ENCODE results near the gene SLC34A1. TPM values are rescaled to one million over a fixed set of nuclear protein-coding genes. Genes with fewer than 3 reads are reported as not detected.

The SLC34A1 gene
- total RNA-seq, 6 experiments from 2014 or later: 0.12 to 5.3 (median 1.6) TPM; not detected in 1

DNA sequence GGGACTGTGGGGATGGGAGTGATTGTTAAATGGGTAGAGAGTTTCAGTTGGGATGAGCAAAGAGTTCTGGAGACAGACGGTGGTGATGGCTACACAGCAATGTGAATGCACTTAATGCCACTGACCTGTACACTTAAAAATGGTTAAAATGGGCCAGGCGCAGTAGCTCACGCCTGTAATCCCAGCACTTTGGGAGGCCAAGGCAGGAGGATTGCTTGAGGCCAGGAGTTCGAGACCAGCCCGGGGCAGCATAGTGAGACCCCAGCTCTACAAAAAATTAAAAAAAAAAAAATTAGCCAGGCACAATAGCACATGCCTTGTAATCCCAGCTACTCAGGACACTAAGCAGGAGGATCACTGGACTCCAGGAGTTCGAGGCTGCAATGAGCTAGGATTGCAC is 40.5 kb upstream of the SLC34A1 start:
- intact Hi-C loops (cut with DNase I): no loop called here
- H3K27ac ChIP-seq: no peak overlapping the region

DNA sequence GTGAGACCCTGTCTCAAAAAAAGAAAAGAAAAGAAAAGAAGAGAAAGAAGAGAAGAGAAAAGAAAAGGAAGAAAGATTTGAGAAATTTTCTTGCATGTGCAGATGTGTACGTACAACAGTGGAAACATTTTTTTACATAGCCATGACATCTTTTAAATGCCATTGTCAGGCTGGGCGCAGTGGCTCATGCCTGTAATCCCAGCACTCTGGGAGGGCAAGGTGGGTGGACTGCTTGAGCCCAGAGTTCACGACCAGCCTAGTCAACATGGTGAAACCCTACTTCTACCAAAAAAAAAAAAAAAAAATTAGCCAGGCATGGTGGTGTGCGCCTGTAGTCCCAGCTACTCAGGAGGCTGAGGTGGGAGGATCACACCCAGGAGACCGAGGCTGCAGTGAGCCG is 39.3 kb upstream of the SLC34A1 start:
- Histone ChIP-seq H3K27me3 (no peaks in the 10 kb centered on the region), H3K4me1 (peaks cover 0 to 49% (median 20%) of the 10 kb centered on the region in 4 donors), H3K36me3 (peaks cover 2 to 23% (median 3%) of the 10 kb centered on the region in 4 donors), H3K27ac (no peak overlapping the region), H3K4me3 (no peak overlapping the region), H3K9me3 (no peaks in the 10 kb centered on the region)
- TF ChIP-seq POLR2A (IDR thresholded peaks at IDR 0.05): no peak
- TF ChIP-seq, protein P1, sequence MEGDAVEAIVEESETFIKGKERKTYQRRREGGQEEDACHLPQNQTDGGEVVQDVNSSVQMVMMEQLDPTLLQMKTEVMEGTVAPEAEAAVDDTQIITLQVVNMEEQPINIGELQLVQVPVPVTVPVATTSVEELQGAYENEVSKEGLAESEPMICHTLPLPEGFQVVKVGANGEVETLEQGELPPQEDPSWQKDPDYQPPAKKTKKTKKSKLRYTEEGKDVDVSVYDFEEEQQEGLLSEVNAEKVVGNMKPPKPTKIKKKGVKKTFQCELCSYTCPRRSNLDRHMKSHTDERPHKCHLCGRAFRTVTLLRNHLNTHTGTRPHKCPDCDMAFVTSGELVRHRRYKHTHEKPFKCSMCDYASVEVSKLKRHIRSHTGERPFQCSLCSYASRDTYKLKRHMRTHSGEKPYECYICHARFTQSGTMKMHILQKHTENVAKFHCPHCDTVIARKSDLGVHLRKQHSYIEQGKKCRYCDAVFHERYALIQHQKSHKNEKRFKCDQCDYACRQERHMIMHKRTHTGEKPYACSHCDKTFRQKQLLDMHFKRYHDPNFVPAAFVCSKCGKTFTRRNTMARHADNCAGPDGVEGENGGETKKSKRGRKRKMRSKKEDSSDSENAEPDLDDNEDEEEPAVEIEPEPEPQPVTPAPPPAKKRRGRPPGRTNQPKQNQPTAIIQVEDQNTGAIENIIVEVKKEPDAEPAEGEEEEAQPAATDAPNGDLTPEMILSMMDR (IDR thresholded peaks at IDR 0.05): no peak
- intact Hi-C loops (cut with DNase I): no loop called here
- 100% methylated on average over 6 of the region's 6 CpGs for WGBS (ENCODE audit: insufficient coverage, low coverage, low lambda C conversion rate, missing lambda C conversion rate)
- no peak for ATAC-seq
- no peak for DNase-seq

More for the DNA sequence above, 40.5 kb upstream of the SLC34A1 start:
- Histone ChIP-seq H3K4me1 (peaks cover 0 to 41% (median 14%) of the 10 kb centered on the region in 4 donors), H3K9me3 (no peaks in the 10 kb centered on the region), H3K36me3 (peaks cover 3 to 21% (median 9%) of the 10 kb centered on the region in 4 donors), H3K27me3 (no peaks in the 10 kb centered on the region), H3K4me3 (no peak overlapping the region)
- ATAC-seq (no peak), DNase-seq (no peak)
- 85% methylated on average over 3 of the region's 6 CpGs for WGBS (ENCODE audit: insufficient coverage, low coverage, low lambda C conversion rate, missing lambda C conversion rate)
- TF ChIP-seq, protein P1 (IDR thresholded peaks at IDR 0.05): no peak
- TF ChIP-seq POLR2A (IDR thresholded peaks at IDR 0.05): no peak

GRCh38 chr5:177346820-177347219 is 37.4 kb upstream of the SLC34A1 start:
- intact Hi-C loops (cut with DNase I): no loop called here
- TF ChIP-seq, protein P1 (IDR thresholded peaks at IDR 0.05): no peak
- TF ChIP-seq POLR2A (IDR thresholded peaks at IDR 0.05): no peak
- DNase-seq (no peak), ATAC-seq (no peak)
- WGBS (ENCODE audit: insufficient coverage, low coverage, low lambda C conversion rate, missing lambda C conversion rate): 14% methylated on average over 4 of the region's 4 CpGs
- H3K36me3 ChIP-seq: peaks cover under 1 to 16% (median 2%) of the 10 kb centered on the region in 4 donors
- H3K27me3 ChIP-seq: no peaks in the 10 kb centered on the region
- no peaks in the 10 kb centered on the region for H3K9me3 ChIP-seq
- no peak overlapping the region for H3K4me3 ChIP-seq
- H3K4me1 ChIP-seq: peaks cover 0 to 57% (median 24%) of the 10 kb centered on the region in 4 donors
- no peak overlapping the region for H3K27ac ChIP-seq

DNA sequence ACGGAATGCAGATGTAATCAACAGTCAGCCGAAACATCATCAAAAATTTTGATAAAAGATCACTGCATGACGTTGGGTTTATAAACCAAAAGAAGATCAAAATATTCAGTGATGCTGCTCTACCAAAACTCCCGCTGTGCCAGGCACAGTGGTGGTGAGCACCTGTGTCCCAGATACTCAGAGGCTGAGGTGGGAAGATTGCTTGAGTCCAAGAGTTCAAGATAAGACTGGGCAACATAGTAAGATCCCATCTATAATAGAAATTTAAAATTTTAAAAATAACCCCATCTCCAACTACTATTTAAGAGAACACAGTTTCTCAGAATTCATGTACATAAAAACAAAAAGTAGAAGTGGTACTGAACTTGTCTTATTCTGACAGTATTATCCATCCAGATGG is 36.5 kb upstream of the SLC34A1 start:
- no peak for ATAC-seq
- intact Hi-C loops (cut with DNase I): no loop called here
- TF ChIP-seq, protein P1 (IDR thresholded peaks at IDR 0.05): no peak
- TF ChIP-seq POLR2A (IDR thresholded peaks at IDR 0.05): no peak
- H3K9me3 ChIP-seq: no peaks in the 10 kb centered on the region
- DNase-seq: no peak
- peaks cover 0 to 10% (median 2%) of the 10 kb centered on the region in 4 donors for H3K36me3 ChIP-seq
- no peak overlapping the region for H3K27ac ChIP-seq
- no peak overlapping the region for H3K4me3 ChIP-seq
- H3K4me1 ChIP-seq: peaks cover 0 to 62% (median 24%) of the 10 kb centered on the region in 4 donors
- WGBS (ENCODE audit: insufficient coverage, low coverage, low lambda C conversion rate, missing lambda C conversion rate): 84% methylated on average over 4 of the region's 4 CpGs
- no peaks in the 10 kb centered on the region for H3K27me3 ChIP-seq

- ATAC-seq: no peak
- 32% methylated on average over 2 of the region's 3 CpGs for WGBS (ENCODE audit: insufficient coverage, low coverage, low lambda C conversion rate, missing lambda C conversion rate)
- no peaks in the 10 kb centered on the region for H3K9me3 ChIP-seq
- intact Hi-C loops (cut with DNase I): no loop called here
- no peak for DNase-seq
- TF ChIP-seq POLR2A (IDR thresholded peaks at IDR 0.05): no peak
- TF ChIP-seq, protein P1 (IDR thresholded peaks at IDR 0.05): no peak
- H3K27me3 ChIP-seq: no peaks in the 10 kb centered on the region
- no peak overlapping the region for H3K4me3 ChIP-seq
- H3K27ac ChIP-seq: no peak overlapping the region
- H3K36me3 ChIP-seq: peaks cover 0 to 7% (median 2%) of the 10 kb centered on the region in 4 donors
- peaks cover 0 to 74% (median 28%) of the 10 kb centered on the region in 4 donors for H3K4me1 ChIP-seq
Observed at GRCh38 chr5:177349362-177349647, 34.9 kb upstream of the SLC34A1 start.
